Bronchial epithelial cell (primary cell): ENCODE data around the gene UMODL1. TPM values are rescaled to one million over a fixed set of nuclear protein-coding genes. Genes with fewer than 3 reads are reported as not detected.
A peak's percentile ranks its signal among the peaks of the same experiment; 100 is the strongest.
"Not testable (repeated sequence)": the region's sequence is repeated elsewhere in the genome, so short reads cannot be mapped to it uniquely, and the experiment has no call there.

Experiments used
- DNase-seq: peaks from one replicate; pipeline ENCODE4 v3.0.0-alpha.2; 2010; ENCODE audit warnings: low read depth
- FAIRE-seq: peaks from 2 replicates; lab custom pipeline; 2011; peaks lifted over from hg19 to GRCh38; lab: Jason Lieb, UNC
- H3K27me3 ChIP-seq: 2 replicates; pipeline ENCODE4 v1.5.1; 2011; ENCODE audit warnings: low read length; ENCODE audit not compliant: control insufficient read depth, insufficient read depth
- H3K36me3 ChIP-seq: 2 replicates; pipeline ENCODE4 v1.5.1; 2011; ENCODE audit warnings: low read length; ENCODE audit not compliant: control insufficient read depth, insufficient read depth
- H3K4me3 ChIP-seq: 2 replicates; pipeline ENCODE4 v1.5.1; 2011; ENCODE audit warnings: mild to moderate bottlenecking, low read depth, low read length, control low read depth
- CTCF ChIP-seq: IDR thresholded peaks from 2 replicates; pipeline ENCODE4 v1.5.1; 2011; ENCODE audit warnings: mild to moderate bottlenecking, moderate library complexity, low read length, control low read depth, inconsistent platforms; ENCODE audit not compliant: insufficient read depth, severe bottlenecking
- total RNA-seq: library from RNA; depleted of rRNA; stranded (reverse); fragments of >200 nt; gene quantifications from 2 replicates; pipeline ENCODE4 v1.2.1, GENCODE V29; 2014

The UMODL1 gene
- total RNA-seq, 1 donor from 2014 or later: not detected

DNA sequence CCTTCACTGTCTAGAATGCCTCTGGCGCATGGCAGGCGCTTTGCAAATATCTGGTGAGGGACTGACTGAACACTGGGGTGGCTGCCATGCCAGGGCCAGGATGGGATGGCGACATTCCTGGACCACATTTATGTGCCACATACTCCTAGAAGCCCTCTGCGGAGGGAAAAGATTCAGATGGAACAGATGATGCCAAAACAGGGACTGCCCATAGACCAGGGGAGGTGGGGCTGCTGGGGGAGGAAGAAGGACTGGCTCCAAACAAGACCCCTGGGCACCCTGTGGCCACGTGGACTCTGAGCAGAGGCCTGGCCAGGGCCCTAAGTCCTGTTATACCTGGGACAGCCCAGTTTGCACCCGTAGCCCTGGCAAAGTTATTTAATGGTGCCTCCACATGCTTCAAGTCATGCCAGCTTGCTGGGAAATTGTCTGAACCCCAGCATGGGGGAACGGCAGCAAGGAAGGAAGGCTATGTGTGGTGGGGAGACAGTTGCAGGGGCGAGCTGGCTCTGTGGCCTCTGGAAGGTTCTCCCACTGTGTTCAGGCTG lies 44.1 kb downstream of the UMODL1 start:
- DNase-seq (no peak), FAIRE-seq (no peak)
- Histone ChIP-seq H3K27me3 (peaks cover 8% of the 10 kb centered on the region), H3K36me3 (no peaks in the 10 kb centered on the region), H3K4me3 (no peak overlapping the region)
- no peak for TF ChIP-seq CTCF

DNA sequence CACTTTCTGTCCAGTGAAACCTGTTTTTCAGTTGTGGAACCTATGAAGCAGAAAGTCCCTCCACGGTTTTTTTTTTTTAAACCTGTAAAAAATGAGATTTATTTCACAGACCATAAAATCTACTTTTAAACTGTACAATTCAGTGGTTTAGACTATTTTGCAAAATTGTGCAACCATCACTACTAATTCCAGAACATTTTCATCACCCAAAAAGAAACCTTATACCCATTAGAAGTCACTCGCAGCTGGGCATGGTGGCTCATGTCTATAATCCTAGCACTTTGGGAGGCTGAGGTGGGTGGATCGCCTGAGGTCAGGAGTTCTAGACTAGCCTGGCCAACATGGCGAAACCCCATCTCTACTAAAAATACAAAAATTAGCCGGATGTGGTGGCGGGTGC lies 45.4 kb downstream of the UMODL1 start:
- H3K27me3 ChIP-seq: peaks cover 11% of the 10 kb centered on the region
- H3K36me3 ChIP-seq, FAIRE-seq, DNase-seq, H3K4me3 ChIP-seq: not testable (repeated sequence)

- H3K36me3 ChIP-seq: no peaks in the 10 kb centered on the region
- H3K27me3 ChIP-seq: peaks cover 11% of the 10 kb centered on the region
- TF ChIP-seq CTCF: peak; percentile 84
- no peak for FAIRE-seq
- H3K4me3 ChIP-seq: no peak overlapping the region
- DNase-seq: peak; percentile 59
Observed at GRCh38 chr21:42117229-42117966, 46.3 kb downstream of the UMODL1 start.

GRCh38 chr21:42117967-42118780 lies 47.1 kb downstream of the UMODL1 start:
- H3K27me3 ChIP-seq: peaks cover 11% of the 10 kb centered on the region
- DNase-seq: no peak
- no peaks in the 10 kb centered on the region for H3K36me3 ChIP-seq
- no peak for TF ChIP-seq CTCF
- no peak for FAIRE-seq
- H3K4me3 ChIP-seq: no peak overlapping the region

DNA sequence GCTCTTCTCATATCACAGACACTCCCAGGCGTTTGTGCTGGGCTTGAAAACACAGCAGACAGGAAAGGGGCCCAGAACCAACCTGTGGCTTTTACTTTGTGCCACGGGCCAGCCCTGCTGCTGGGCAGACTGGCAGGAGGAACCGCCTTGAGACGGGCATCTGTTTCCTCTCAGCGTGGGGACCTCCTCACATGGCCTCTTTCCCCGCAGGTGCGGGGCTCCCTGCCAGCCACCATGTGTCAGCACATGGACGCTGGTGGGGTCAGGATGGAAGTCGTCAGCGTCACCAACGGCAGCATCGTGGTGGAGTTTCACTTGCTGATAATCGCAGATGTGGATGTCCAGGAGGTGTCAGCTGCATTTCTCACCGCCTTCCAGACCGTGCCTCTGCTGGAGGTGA lies 47.8 kb downstream of the UMODL1 start:
- H3K36me3 ChIP-seq: no peaks in the 10 kb centered on the region
- peaks cover 11% of the 10 kb centered on the region for H3K27me3 ChIP-seq
- H3K4me3 ChIP-seq: no peak overlapping the region
- DNase-seq: no peak
- TF ChIP-seq CTCF: no peak
- no peak for FAIRE-seq
